BJ (cell line): ENCODE results near the gene ZBTB37. TPM values are rescaled to one million over a fixed set of nuclear protein-coding genes. Genes with fewer than 3 reads are reported as not detected.

ENCODE experiments used
- CTCF ChIA-PET: fragments of 350-600 bp; formaldehyde crosslinking; extraction: SDS; loops from one replicate; lab custom pipeline; 2021; ENCODE audit warnings: antibody characterized with exemption, inconsistent platforms; lab: Yijun Ruan, JAX
- POLR2A ChIA-PET: fragments of 300-600 bp; sonication (Branson Sonifier 250); formaldehyde crosslinking; extraction: SDS; loops from one replicate; lab custom pipeline; 2021; ENCODE audit warnings: antibody characterized with exemption; lab: Charles Lee
- DNase-seq: peaks from one replicate; pipeline ENCODE4 v3.0.0-alpha.2; 2011; ENCODE audit warnings: low read depth
- H3K27me3 ChIP-seq: 2 replicates; pipeline ENCODE4 v1.6.0; 2011; ENCODE audit warnings: low read length; ENCODE audit not compliant: control insufficient read depth, insufficient read depth
- H3K36me3 ChIP-seq: 2 replicates; pipeline ENCODE4 v1.5.1; 2011; ENCODE audit warnings: low read length; ENCODE audit not compliant: control insufficient read depth, insufficient read depth
- H3K4me3 ChIP-seq: 2 replicates; pipeline ENCODE4 v1.5.1; 2011; ENCODE audit warnings: low read depth, mild to moderate bottlenecking, control low read depth, low read length
- CTCF ChIP-seq: IDR thresholded peaks from 2 replicates; pipeline ENCODE4 v1.5.1; 2011; ENCODE audit warnings: low read depth, mild to moderate bottlenecking, control low read depth, inconsistent platforms, low read length, moderate library complexity; ENCODE audit not compliant: insufficient read depth
- polyA plus RNA-seq: library from polyadenylated mRNA; depleted of rRNA; stranded (reverse); fragments of >200 nt; gene quantifications from 2 replicates; pipeline ENCODE4 v1.2.3, GENCODE V29; 2011

ZBTB37 gene
- polyA plus RNA-seq, 1 experiment: 1.8 TPM

- no peak for DNase-seq
These were observed 40.6 kb upstream of the ZBTB37 start for GRCh38 chr1:173827611-173828010.

DNA sequence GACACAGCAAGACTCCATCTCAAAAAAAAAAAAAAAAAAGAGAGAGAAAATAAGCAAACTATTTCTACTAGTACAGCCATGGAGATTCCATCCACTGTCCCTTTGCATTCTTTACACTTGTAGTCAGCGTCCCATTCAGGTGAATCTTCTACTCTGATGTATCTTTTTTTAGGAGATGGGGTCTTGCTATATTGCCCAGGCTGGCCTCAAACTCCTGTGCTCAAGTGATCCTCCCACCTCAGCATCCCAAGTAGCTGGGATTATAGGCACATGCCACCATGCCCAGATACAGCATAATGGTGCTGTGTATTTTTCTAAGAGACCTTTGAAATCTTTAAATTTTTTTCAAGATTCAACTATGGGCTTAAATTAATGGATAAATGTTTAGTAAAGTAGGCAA lies 35.4 kb upstream of the ZBTB37 start:
- Histone ChIP-seq H3K36me3 (peaks cover 4% of the 10 kb centered on the region), H3K27me3 (no peaks in the 10 kb centered on the region), H3K4me3 (no peak overlapping the region)
- DNase-seq: no peak
- POLR2A ChIA-PET: no interaction called here
- CTCF ChIA-PET: no interaction called here
- TF ChIP-seq CTCF: no peak

More at GRCh38 chr1:173827611-173828010, 40.6 kb upstream of the ZBTB37 start:
- peaks cover 2% of the 10 kb centered on the region; the same call in 1 of the 2 replicates for H3K36me3 ChIP-seq
- ChIA-PET CTCF (no interaction called here), POLR2A (no interaction called here)
- no peak for TF ChIP-seq CTCF
- no peaks in the 10 kb centered on the region for H3K27me3 ChIP-seq
- no peak overlapping the region for H3K4me3 ChIP-seq

DNA sequence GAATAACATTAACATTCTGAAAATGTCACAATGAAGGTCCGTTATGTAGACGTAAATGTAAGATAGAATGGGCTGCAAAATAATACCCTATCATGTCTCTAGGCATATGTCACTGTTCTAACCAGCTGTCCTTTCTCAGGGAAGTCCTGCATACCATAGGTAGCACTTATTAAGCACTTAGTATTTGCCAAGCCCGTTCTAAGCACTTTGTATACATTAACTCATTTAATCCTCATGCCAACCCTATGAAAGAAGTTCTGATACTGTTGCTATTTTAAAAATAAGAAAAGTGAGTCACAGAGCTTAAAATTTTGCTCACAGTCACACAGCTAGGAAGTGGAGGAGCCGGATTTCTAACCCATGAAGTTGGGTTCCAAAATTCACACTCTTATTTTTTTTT lies 16.1 kb upstream of the ZBTB37 start:
- no peak for DNase-seq
- H3K36me3 ChIP-seq: no peaks in the 10 kb centered on the region
- H3K4me3 ChIP-seq: no peak overlapping the region
- POLR2A ChIA-PET: interaction anchor here (0.7 kb wide), 1 partner anchor 9 kb away, joined by 3 read pairs; no protein-coding TSS in a partner anchor
- no peaks in the 10 kb centered on the region for H3K27me3 ChIP-seq
- TF ChIP-seq CTCF: no peak
- CTCF ChIA-PET: interaction anchor here (0.6 to 1.1 kb wide), 5 partner anchors 9 to 1108 kb away, joined by 3 to 5 read pairs (median 3); no protein-coding TSS in a partner anchor

- CTCF ChIA-PET: interaction anchor here (1.0 kb wide), 1 partner anchor 19 kb away, joined by 3 read pairs; no protein-coding TSS in a partner anchor
- H3K27me3 ChIP-seq: no peaks in the 10 kb centered on the region
- POLR2A ChIA-PET: no interaction called here
- H3K4me3 ChIP-seq: no peak overlapping the region
- H3K36me3 ChIP-seq: no peaks in the 10 kb centered on the region
- TF ChIP-seq CTCF: no peak
- DNase-seq: no peak
These were observed 15.1 kb upstream of the ZBTB37 start for GRCh38 chr1:173853074-173853473.

DNA sequence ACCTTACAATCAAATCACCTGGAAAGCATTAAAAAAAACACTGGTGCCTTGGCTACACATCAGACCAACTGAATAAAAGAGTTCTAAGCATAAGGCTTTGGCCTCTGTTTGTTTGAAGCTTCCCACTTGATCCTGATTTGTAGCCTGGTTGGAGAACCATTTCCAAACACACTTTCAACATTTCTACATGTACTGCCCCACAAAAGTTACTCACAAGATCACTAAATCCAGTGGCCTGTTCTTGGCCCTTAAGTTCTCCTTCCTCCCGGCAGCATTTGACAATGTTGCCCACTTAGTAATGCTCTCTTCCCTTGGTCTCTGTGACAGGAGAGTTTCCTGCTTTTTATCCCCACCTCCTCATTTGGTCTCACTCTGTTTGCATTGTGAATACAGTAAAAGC lies 12.2 kb upstream of the ZBTB37 start:
- TF ChIP-seq CTCF: no peak
- DNase-seq: no peak
- H3K36me3 ChIP-seq: no peaks in the 10 kb centered on the region
- H3K27me3 ChIP-seq: no peaks in the 10 kb centered on the region
- ChIA-PET CTCF (interaction anchor here (1.3 kb wide), 1 partner anchor 9 kb away, joined by 4 read pairs; no protein-coding TSS in a partner anchor), POLR2A (no interaction called here)
- H3K4me3 ChIP-seq: no peak overlapping the region
